ENCODE data around the gene MAST4. TPM values are rescaled to one million over a fixed set of nuclear protein-coding genes. Genes with fewer than 3 reads are reported as not detected.

Gene MAST4
- total and polyA plus RNA-seq, 2 of the 4 experiments (the other 2 are of a cell fraction): 4.8 to 6.8 TPM

DNA sequence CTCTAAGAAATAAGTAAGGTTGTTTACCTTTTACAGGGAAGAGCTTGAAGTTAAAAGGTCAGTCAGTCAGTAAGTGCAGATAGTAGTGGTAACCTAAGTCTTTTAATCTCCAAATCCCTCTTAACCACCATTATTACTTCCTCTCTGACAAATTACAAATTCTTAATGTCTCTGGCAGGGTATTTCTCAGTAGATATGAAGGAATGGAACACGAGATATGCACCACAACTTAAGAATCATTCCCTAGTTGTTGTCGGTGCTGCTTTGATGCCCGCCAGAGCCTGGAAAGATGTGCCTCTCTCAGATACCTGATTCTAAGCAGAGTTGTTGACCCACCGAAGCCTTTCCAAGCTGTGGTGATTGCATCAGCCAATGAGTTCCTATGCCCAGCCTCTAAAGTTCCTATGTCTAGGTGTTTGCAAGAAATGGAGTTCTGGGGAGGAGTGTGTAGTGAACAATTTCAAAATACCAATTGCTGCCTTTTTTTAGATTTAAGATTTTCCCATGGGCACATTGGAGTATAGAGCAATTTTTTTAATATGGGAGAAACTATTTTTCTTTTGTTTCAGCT is 521.9 kb downstream of the MAST4 start:
- Histone ChIP-seq H4K8ac (ENCODE audit: low read depth in 2 of 2, low read length in 2 of 2) (no peak overlapping the region; a peak in 1 of 4 replicates), H4K20me1 (ENCODE audit: insufficient read depth, low read length) (no peaks in the 10 kb centered on the region), H3K4ac (ENCODE audit: low read depth, low read length) (no peak overlapping the region), H3K9me3 (ENCODE audit: control insufficient read depth, insufficient read depth, low read length) (no peaks in the 10 kb centered on the region), H2BK20ac (ENCODE audit: low read depth, low read length) (no peak overlapping the region), H3K56ac (ENCODE audit: extremely low read depth, insufficient read depth, low read length) (no peak overlapping the region), H3K4me3 (ENCODE audit: insufficient read depth, low read depth, low read length) (no peak overlapping the region), H2BK5ac (ENCODE audit: low read depth, low read length, poor library complexity, severe bottlenecking) (no peak overlapping the region), H2AK5ac (ENCODE audit: low read depth, low read length) (no peak overlapping the region), H3K36me3 (ENCODE audit: control insufficient read depth, insufficient read depth, low read length) (peaks cover 3% of the 10 kb centered on the region; the same call in 1 of the 2 replicates), H3K23ac (ENCODE audit: low read depth, low read length) (no peak overlapping the region), H3K4me2 (ENCODE audit: low read depth, low read length) (no peak overlapping the region), H3K27me3 (ENCODE audit: control insufficient read depth, insufficient read depth, low read length) (no peaks in the 10 kb centered on the region), H4K5ac (ENCODE audit: low read depth, low read length) (no peak overlapping the region), H2AK9ac (replicated peaks; ENCODE audit: low read depth, low read length, poor library complexity) (no peak overlapping the region), H2AFZ (replicated peaks; ENCODE audit: low read length, poor library complexity) (no peak overlapping the region), H3K14ac (replicated peaks; ENCODE audit: low read depth, low read length) (no peak overlapping the region; the same call in 1 of the 2 replicates), H3K27ac (ENCODE audit: insufficient read depth, low read length) (no peak overlapping the region), H2BK120ac (ENCODE audit: low read depth, low read length) (no peak overlapping the region), H2BK15ac (ENCODE audit: low read depth, low read length) (no peak overlapping the region), H3K9ac (ENCODE audit: low read depth, low read length) (no peak overlapping the region), H3K4me1 (ENCODE audit: control insufficient read depth, insufficient read depth, low read length) (no peaks in the 10 kb centered on the region), H4K91ac (ENCODE audit: insufficient read depth, low read depth, low read length) (no peak overlapping the region), H3K9me1 (ENCODE audit: insufficient read depth, low read length) (no peaks in the 10 kb centered on the region), H3K18ac (ENCODE audit: low read depth, low read length) (no peak overlapping the region), H3K79me1 (ENCODE audit: low read depth in 1 of 2, low read length in 2 of 2) (no peaks in the 10 kb centered on the region; a peak in 1 of 4 replicates)
- ATAC-seq (ENCODE audit: low read depth) (no peak), DNase-seq (no peak)
- BruUV-seq (replicated peaks): no TSS peak
- POLR2A ChIA-PET (ENCODE audit: unreplicated experiment): no interaction called here
- dilution Hi-C loops (cut with HindIII; ENCODE audit: low sequenced_read_pairs, unreplicated experiment): no loop called here
- no CpG with 5 or more reads among the region's 4 CpGs for WGBS, 2 experiments (ENCODE audit: extremely low coverage in 2 of 2, insufficient read length in 1 of 2)
- CTCF ChIA-PET: interaction anchor here (1.6 kb wide), 1 partner anchor 131 kb away, joined by 3 read pairs; no protein-coding TSS in a partner anchor
- intact Hi-C loops (cut with micrococcal nuclease): no loop called here
- TF ChIP-seq MAFK (IDR thresholded peaks at IDR 0.05; ENCODE audit: low read depth, low read length) (no peak), NFE2L2 (IDR thresholded peaks at IDR 0.05; ENCODE audit: low read depth, low read length) (no peak), MXI1 (IDR thresholded peaks at IDR 0.05; ENCODE audit: borderline replicate concordance, low read depth, low read length) (no peak), RCOR1 (IDR thresholded peaks at IDR 0.05; ENCODE audit: insufficient replicate concordance, low read length) (no peak), CEBPB (IDR thresholded peaks at IDR 0.05; ENCODE audit: low read depth, low read length) (no peak), RFX5 (IDR thresholded peaks at IDR 0.05; ENCODE audit: low read depth, low read length) (no peak), CHD1 (IDR thresholded peaks at IDR 0.05; ENCODE audit: low read depth, low read length) (no peak)
- TF ChIP-seq, protein P1, sequence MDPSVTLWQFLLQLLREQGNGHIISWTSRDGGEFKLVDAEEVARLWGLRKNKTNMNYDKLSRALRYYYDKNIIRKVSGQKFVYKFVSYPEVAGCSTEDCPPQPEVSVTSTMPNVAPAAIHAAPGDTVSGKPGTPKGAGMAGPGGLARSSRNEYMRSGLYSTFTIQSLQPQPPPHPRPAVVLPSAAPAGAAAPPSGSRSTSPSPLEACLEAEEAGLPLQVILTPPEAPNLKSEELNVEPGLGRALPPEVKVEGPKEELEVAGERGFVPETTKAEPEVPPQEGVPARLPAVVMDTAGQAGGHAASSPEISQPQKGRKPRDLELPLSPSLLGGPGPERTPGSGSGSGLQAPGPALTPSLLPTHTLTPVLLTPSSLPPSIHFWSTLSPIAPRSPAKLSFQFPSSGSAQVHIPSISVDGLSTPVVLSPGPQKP (IDR thresholded peaks at IDR 0.05; ENCODE audit: borderline replicate concordance, low read depth, low read length): no peak
- TF ChIP-seq, protein P2, sequence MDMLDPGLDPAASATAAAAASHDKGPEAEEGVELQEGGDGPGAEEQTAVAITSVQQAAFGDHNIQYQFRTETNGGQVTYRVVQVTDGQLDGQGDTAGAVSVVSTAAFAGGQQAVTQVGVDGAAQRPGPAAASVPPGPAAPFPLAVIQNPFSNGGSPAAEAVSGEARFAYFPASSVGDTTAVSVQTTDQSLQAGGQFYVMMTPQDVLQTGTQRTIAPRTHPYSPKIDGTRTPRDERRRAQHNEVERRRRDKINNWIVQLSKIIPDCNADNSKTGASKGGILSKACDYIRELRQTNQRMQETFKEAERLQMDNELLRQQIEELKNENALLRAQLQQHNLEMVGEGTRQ (IDR thresholded peaks at IDR 0.05; ENCODE audit: low read depth, low read length): no peak
- TF ChIP-seq, protein P3, sequence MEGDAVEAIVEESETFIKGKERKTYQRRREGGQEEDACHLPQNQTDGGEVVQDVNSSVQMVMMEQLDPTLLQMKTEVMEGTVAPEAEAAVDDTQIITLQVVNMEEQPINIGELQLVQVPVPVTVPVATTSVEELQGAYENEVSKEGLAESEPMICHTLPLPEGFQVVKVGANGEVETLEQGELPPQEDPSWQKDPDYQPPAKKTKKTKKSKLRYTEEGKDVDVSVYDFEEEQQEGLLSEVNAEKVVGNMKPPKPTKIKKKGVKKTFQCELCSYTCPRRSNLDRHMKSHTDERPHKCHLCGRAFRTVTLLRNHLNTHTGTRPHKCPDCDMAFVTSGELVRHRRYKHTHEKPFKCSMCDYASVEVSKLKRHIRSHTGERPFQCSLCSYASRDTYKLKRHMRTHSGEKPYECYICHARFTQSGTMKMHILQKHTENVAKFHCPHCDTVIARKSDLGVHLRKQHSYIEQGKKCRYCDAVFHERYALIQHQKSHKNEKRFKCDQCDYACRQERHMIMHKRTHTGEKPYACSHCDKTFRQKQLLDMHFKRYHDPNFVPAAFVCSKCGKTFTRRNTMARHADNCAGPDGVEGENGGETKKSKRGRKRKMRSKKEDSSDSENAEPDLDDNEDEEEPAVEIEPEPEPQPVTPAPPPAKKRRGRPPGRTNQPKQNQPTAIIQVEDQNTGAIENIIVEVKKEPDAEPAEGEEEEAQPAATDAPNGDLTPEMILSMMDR (conservative IDR thresholded peaks at IDR 0.05; ENCODE audit: low read depth, low read length): no peak
- in situ Hi-C loops (cut with MboI; ENCODE audit: low sequenced_read_pairs): no loop called here

Measured in IMR-90 (cell line).